ENCODE data around the gene KLHL26. TPM values are rescaled to one million over a fixed set of nuclear protein-coding genes. Genes with fewer than 3 reads are reported as not detected.

Gene KLHL26
- total and polyA plus RNA-seq, 2 of the 4 experiments (the other 2 are of a cell fraction): 2.2 to 4.7 TPM

DNA sequence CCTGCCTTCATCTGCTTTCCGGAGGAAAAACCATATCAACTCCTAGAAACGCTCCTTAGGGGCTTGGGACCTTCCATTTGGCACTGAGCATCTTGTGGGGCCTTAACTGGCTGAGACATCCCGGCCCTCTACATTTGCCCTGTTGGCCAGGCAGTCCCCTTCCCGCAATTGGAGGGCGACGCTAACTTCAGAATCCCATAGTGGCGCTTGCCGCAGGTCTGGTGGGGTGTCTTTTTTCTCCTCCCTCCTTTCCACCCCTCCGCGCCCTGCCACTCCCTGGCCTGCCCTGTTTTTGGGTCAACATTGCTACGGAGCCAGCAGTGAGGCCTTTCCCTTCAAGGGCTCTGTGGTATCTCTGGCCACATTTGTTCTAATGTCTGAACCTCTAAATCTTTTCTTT lies 33.1 kb downstream of the KLHL26 start:
- H3K27me3 ChIP-seq (ENCODE audit: control insufficient read depth, insufficient read depth, low read length): no peaks in the 10 kb centered on the region
- DNase-seq: no peak
- peak overlapping the region; percentile 39; the same call in 1 of the 2 replicates for H3K4ac ChIP-seq (ENCODE audit: low read depth, low read length)
- intact Hi-C loops (cut with micrococcal nuclease): loop anchor here (10.0 kb wide), 2 partner anchors 175 to 215 kb away; no protein-coding TSS in a partner anchor
- H2BK20ac ChIP-seq (ENCODE audit: low read depth, low read length): peak overlapping the region; percentile 73; the same call in 1 of the 2 replicates
- in situ Hi-C loops (cut with MboI; ENCODE audit: low sequenced_read_pairs): no loop called here
- H3K36me3 ChIP-seq (ENCODE audit: control insufficient read depth, insufficient read depth, low read length): peaks cover 23% of the 10 kb centered on the region
- BruUV-seq (replicated peaks): no TSS peak
- ChIA-PET CTCF (no interaction called here), POLR2A (ENCODE audit: unreplicated experiment) (no interaction called here)
- no peak overlapping the region for H3K4me3 ChIP-seq (ENCODE audit: insufficient read depth, low read depth, low read length)
- H3K4me2 ChIP-seq (ENCODE audit: low read depth, low read length): peak overlapping the region; percentile 36; the same call in 1 of the 2 replicates
- no peak overlapping the region for H2BK15ac ChIP-seq (ENCODE audit: low read depth, low read length)
- no peak overlapping the region for H3K9ac ChIP-seq (ENCODE audit: low read depth, low read length)
- H2BK120ac ChIP-seq (ENCODE audit: low read depth, low read length): peak overlapping the region; percentile 57
- peak overlapping the region; percentile 78 for H2AK9ac ChIP-seq (replicated peaks; ENCODE audit: low read depth, low read length, poor library complexity)
- dilution Hi-C loops (cut with HindIII; ENCODE audit: low sequenced_read_pairs, unreplicated experiment): no loop called here
- 0 out of 2 replicates have a peak, but pooled peaks cover 2% of the 10 kb centered on the region for H3K9me3 ChIP-seq (ENCODE audit: control insufficient read depth, insufficient read depth, low read length)
- H2AFZ ChIP-seq (replicated peaks; ENCODE audit: low read length, poor library complexity): peak overlapping the region; percentile 78
- H2BK5ac ChIP-seq (ENCODE audit: low read depth, low read length, poor library complexity, severe bottlenecking): no peak overlapping the region
- no peak overlapping the region for H3K18ac ChIP-seq (ENCODE audit: low read depth, low read length)
- no peaks in the 10 kb centered on the region for H3K9me1 ChIP-seq (ENCODE audit: insufficient read depth, low read length)
- H3K79me1 ChIP-seq (ENCODE audit: low read depth in 1 of 2, low read length in 2 of 2): peaks cover 0 to 5% of the 10 kb centered on the region in 2 experiments; a peak in 2 of 4 replicates
- no peak overlapping the region for H3K23ac ChIP-seq (ENCODE audit: low read depth, low read length)
- TF ChIP-seq MAFK (IDR thresholded peaks at IDR 0.05; ENCODE audit: low read depth, low read length) (no peak), RCOR1 (IDR thresholded peaks at IDR 0.05; ENCODE audit: insufficient replicate concordance, low read length) (no peak), MAZ (IDR thresholded peaks at IDR 0.05; ENCODE audit: borderline replicate concordance, low read depth, low read length) (no peak), FOS (IDR thresholded peaks at IDR 0.05; ENCODE audit: low read depth, low read length) (no peak), BHLHE40 (IDR thresholded peaks at IDR 0.05; ENCODE audit: low read depth, low read length) (no peak), CEBPB (IDR thresholded peaks at IDR 0.05; ENCODE audit: low read depth, low read length) (no peak), CHD1 (IDR thresholded peaks at IDR 0.05; ENCODE audit: low read depth, low read length) (no peak), CTCF (conservative IDR thresholded peaks at IDR 0.05; ENCODE audit: low read depth, low read length) (no peak), POLR2A (IDR thresholded peaks at IDR 0.05; ENCODE audit: low read depth, low read length) (no peak), RAD21 (IDR thresholded peaks at IDR 0.05; ENCODE audit: low read length) (no peak), ELK1 (IDR thresholded peaks at IDR 0.05; ENCODE audit: borderline replicate concordance, low read depth, low read length) (no peak), NFE2L2 (IDR thresholded peaks at IDR 0.05; ENCODE audit: low read depth, low read length) (no peak), MXI1 (IDR thresholded peaks at IDR 0.05; ENCODE audit: borderline replicate concordance, low read depth, low read length) (no peak), SMC3 (IDR thresholded peaks at IDR 0.05; ENCODE audit: low read depth, low read length) (no peak), RFX5 (IDR thresholded peaks at IDR 0.05; ENCODE audit: low read depth, low read length) (no peak)
- TF ChIP-seq, protein P1, sequence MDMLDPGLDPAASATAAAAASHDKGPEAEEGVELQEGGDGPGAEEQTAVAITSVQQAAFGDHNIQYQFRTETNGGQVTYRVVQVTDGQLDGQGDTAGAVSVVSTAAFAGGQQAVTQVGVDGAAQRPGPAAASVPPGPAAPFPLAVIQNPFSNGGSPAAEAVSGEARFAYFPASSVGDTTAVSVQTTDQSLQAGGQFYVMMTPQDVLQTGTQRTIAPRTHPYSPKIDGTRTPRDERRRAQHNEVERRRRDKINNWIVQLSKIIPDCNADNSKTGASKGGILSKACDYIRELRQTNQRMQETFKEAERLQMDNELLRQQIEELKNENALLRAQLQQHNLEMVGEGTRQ (IDR thresholded peaks at IDR 0.05; ENCODE audit: low read depth, low read length): no peak
- H3K4me1 ChIP-seq (ENCODE audit: control insufficient read depth, insufficient read depth, low read length): peaks cover 13% of the 10 kb centered on the region
- no peak overlapping the region for H4K91ac ChIP-seq (ENCODE audit: insufficient read depth, low read depth, low read length)
- no peak overlapping the region for H3K14ac ChIP-seq (replicated peaks; ENCODE audit: low read depth, low read length)
- H3K56ac ChIP-seq (ENCODE audit: extremely low read depth, insufficient read depth, low read length): no peak overlapping the region
- H2AK5ac ChIP-seq (ENCODE audit: low read depth, low read length): peak overlapping the region; percentile 23; the same call in 1 of the 2 replicates
- no peak overlapping the region for H4K8ac ChIP-seq (ENCODE audit: low read depth in 2 of 2, low read length in 2 of 2)
- no peak for ATAC-seq (ENCODE audit: low read depth)
- no peak overlapping the region; the same call in 1 of the 2 replicates for H3K27ac ChIP-seq (ENCODE audit: insufficient read depth, low read length)
- H4K5ac ChIP-seq (ENCODE audit: low read depth, low read length): no peak overlapping the region
- 100% methylated on average over 2 of the region's 11 CpGs; no CpG with 5 or more reads in 1 of the 2 experiments for WGBS, 2 experiments (ENCODE audit: extremely low coverage in 2 of 2, insufficient read length in 1 of 2)
- H4K20me1 ChIP-seq (ENCODE audit: insufficient read depth, low read length): peaks cover 3% of the 10 kb centered on the region; the same call in 1 of the 2 replicates

Measured in IMR-90 (cell line).